GM12878 (cell line): Measurements from ENCODE around the gene POLD4. TPM values are rescaled to one million over a fixed set of nuclear protein-coding genes. Genes with fewer than 3 reads are reported as not detected.

ENCODE experiments used
- ATAC-seq: fragments of 200-7000 bp; cut with Tn5 transposase; 3 replicates; pipeline ENCODE4 v1.9.1; 2020; ENCODE audit warnings: mild to moderate bottlenecking, moderate library complexity
- BruUV-seq: library from RNA; stranded (reverse); fragments of 400-500 nt; replicated peaks from 2 replicates; lab custom pipeline; 2021; lab: Mats Ljungman, UMichigan
- CTCF ChIA-PET: fragments of 300-600 bp; sonication (Branson Sonifier 250); formaldehyde crosslinking; extraction: SDS; loops from one replicate; lab custom pipeline; 2021; ENCODE audit warnings: inconsistent platforms; lab: Yijun Ruan, JAX
- POLR2A ChIA-PET: fragments of 350-600 bp; formaldehyde crosslinking; extraction: SDS; loops from one replicate; lab custom pipeline; 2021; ENCODE audit warnings: inconsistent platforms; lab: Charles Lee
- RAD21 ChIA-PET: fragments of 300-600 bp; sonication (Branson Sonifier 250); formaldehyde crosslinking; loops from one replicate; lab custom pipeline; 2023; ENCODE audit warnings: antibody characterized with exemption; ENCODE audit not compliant: unreplicated experiment; lab: Charles Lee
- SMC1A ChIA-PET: fragments of 300-600 bp; sonication (Branson Sonifier 250); formaldehyde crosslinking; loops from one replicate; lab custom pipeline; 2023; ENCODE audit not compliant: unreplicated experiment, uncharacterized antibody; lab: Charles Lee
- DNase-seq: peaks from one replicate; pipeline ENCODE4 v3.0.0-alpha.2; 2011; ENCODE audit warnings: low read depth, low spot score
- FAIRE-seq: peaks from 3 replicates; lab custom pipeline; 2011; peaks lifted over from hg19 to GRCh38; lab: Jason Lieb, UNC
- H2AFZ ChIP-seq: 2 replicates; pipeline ENCODE4 v1.6.0; 2011; ENCODE audit warnings: low read depth, low read length, control low read depth; ENCODE audit not compliant: control insufficient read depth
- H3K27ac ChIP-seq: 2 replicates; pipeline ENCODE4 v1.5.1; 2011; ENCODE audit warnings: control low read depth; ENCODE audit not compliant: control insufficient read depth, insufficient read depth
- H3K27me3 ChIP-seq, 2 experiments: replicated peaks in 1 of 2; 2 replicates each; pipeline versions ENCODE4 v1.6.0 to v1.6.1; 2011; ENCODE audit warnings: low read length in 1 of 2; ENCODE audit not compliant: control insufficient read depth in 2 of 2, insufficient read depth in 2 of 2
- H3K36me3 ChIP-seq, 2 experiments: 2 replicates each; pipeline ENCODE4 v1.5.1; 2011; ENCODE audit warnings: low read length in 1 of 2; ENCODE audit not compliant: control insufficient read depth in 2 of 2, insufficient read depth in 2 of 2
- H3K4me1 ChIP-seq: 2 replicates; pipeline ENCODE4 v1.6.1; 2011; ENCODE audit warnings: mild to moderate bottlenecking, low read length, moderate library complexity, mixed read lengths; ENCODE audit not compliant: control insufficient read depth, insufficient read depth
- H3K4me2 ChIP-seq: 2 replicates; pipeline ENCODE4 v1.6.0; 2011; ENCODE audit warnings: control low read depth; ENCODE audit not compliant: control insufficient read depth, insufficient read depth
- H3K4me3 ChIP-seq: fragments of 200-600 bp; sonication (generic); 2 replicates; pipeline ENCODE4 v1.5.1; 2016
- H3K79me2 ChIP-seq: 2 replicates; pipeline ENCODE4 v1.6.0; 2011; ENCODE audit warnings: low read length; ENCODE audit not compliant: control insufficient read depth, insufficient read depth
- H3K9ac ChIP-seq: 2 replicates; pipeline ENCODE4 v1.8.0; 2011; ENCODE audit warnings: low read length, control low read depth, mixed read lengths; ENCODE audit not compliant: control insufficient read depth, insufficient read depth
- H3K9me3 ChIP-seq: replicated peaks from 3 replicates; pipeline ENCODE4 v1.5.1; 2011; ENCODE audit warnings: mild to moderate bottlenecking, low read length; ENCODE audit not compliant: control insufficient read depth, insufficient read depth
- H4K20me1 ChIP-seq: 2 replicates; pipeline ENCODE4 v1.6.0; 2011; ENCODE audit not compliant: control insufficient read depth, insufficient read depth
- CBFB ChIP-seq: IDR thresholded peaks from 2 replicates; pipeline ENCODE4 v1.6.1; 2016; ENCODE audit warnings: antibody characterized with exemption, low read depth
- CEBPB ChIP-seq, 2 experiments: fragments of 150-350 bp in 1 of 2; IDR thresholded peaks; 2 replicates each; pipeline ENCODE4 v1.6.1; 2012 to 2014; ENCODE audit warnings: low read depth in 2 of 2, low read length in 2 of 2, borderline replicate concordance in 1 of 2, inconsistent platforms in 1 of 2
- E4F1 ChIP-seq: fragments of 450-650 bp; IDR thresholded peaks from 2 replicates; pipeline ENCODE4 v1.6.1; 2018; ENCODE audit warnings: borderline replicate concordance, mild to moderate bottlenecking; ENCODE audit not compliant: partially characterized antibody
- EED ChIP-seq: sonication (generic); IDR thresholded peaks from 2 replicates; pipeline ENCODE4 v1.6.1; 2016; ENCODE audit warnings: antibody characterized with exemption, low read depth
- EGR1 ChIP-seq, 2 experiments: IDR thresholded peaks; 1 replicate in 1 of 2; 2 replicates in 1 of 2; pipeline ENCODE4 v1.6.1; 2011 to 2012; ENCODE audit warnings: low read depth in 2 of 2, low read length in 2 of 2, borderline replicate concordance in 1 of 2, mild to moderate bottlenecking in 1 of 2, moderate library complexity in 1 of 2
- HDAC6 ChIP-seq: fragments of 200-600 bp; sonication (generic); IDR thresholded peaks from one replicate; pipeline ENCODE4 v1.8.0; 2017; ENCODE audit warnings: antibody characterized with exemption; ENCODE audit not compliant: unreplicated experiment
- IRF4 ChIP-seq: IDR thresholded peaks from 2 replicates; pipeline ENCODE4 v1.6.1; 2011; ENCODE audit warnings: low read depth, low read length
- KAT2A ChIP-seq: conservative IDR thresholded peaks from 2 replicates; pipeline ENCODE4 v1.6.1; 2011; ENCODE audit warnings: low read depth, low read length; ENCODE audit not compliant: control insufficient read depth
- PBX3 ChIP-seq: IDR thresholded peaks from 2 replicates; pipeline ENCODE4 v1.6.1; 2011; ENCODE audit warnings: mild to moderate bottlenecking, low read depth, low read length, moderate library complexity; ENCODE audit not compliant: insufficient replicate concordance
- POLR2AphosphoS2 ChIP-seq: IDR thresholded peaks from 2 replicates; pipeline ENCODE4 v1.6.1; 2011; ENCODE audit warnings: low read depth, mild to moderate bottlenecking, low read length, improper control_type of control experiment, moderate library complexity
- SIN3A ChIP-seq: IDR thresholded peaks from 2 replicates; pipeline ENCODE4 v1.6.1; 2012; ENCODE audit warnings: low read depth, low read length, improper control_type of control experiment
- SREBF2 ChIP-seq: IDR thresholded peaks from 2 replicates; pipeline ENCODE4 v1.6.1; 2012; ENCODE audit warnings: mild to moderate bottlenecking, low read length
- TAF1 ChIP-seq: IDR thresholded peaks from 2 replicates; pipeline ENCODE4 v1.6.1; 2011; ENCODE audit warnings: mild to moderate bottlenecking, low read depth, low read length, borderline replicate concordance
- TCF12 ChIP-seq: IDR thresholded peaks from 2 replicates; pipeline ENCODE4 v1.6.1; 2011; ENCODE audit warnings: low read depth, mild to moderate bottlenecking, low read length
- TCF7 ChIP-seq: IDR thresholded peaks from 2 replicates; pipeline ENCODE4 v1.6.1; 2014; ENCODE audit warnings: antibody characterized with exemption, borderline replicate concordance
- WRNIP1 ChIP-seq: IDR thresholded peaks from 2 replicates; pipeline ENCODE4 v1.6.1; 2011; ENCODE audit warnings: low read depth, low read length, improper control_type of control experiment, borderline replicate concordance
- YY1 ChIP-seq: IDR thresholded peaks from 2 replicates; pipeline ENCODE4 v1.6.1; 2011; ENCODE audit warnings: low read depth, mild to moderate bottlenecking, low read length
- ZBED1 ChIP-seq: IDR thresholded peaks from 2 replicates; pipeline ENCODE4 v1.6.1; 2016; ENCODE audit warnings: borderline replicate concordance
- ZNF274 ChIP-seq: IDR thresholded peaks from one replicate; pipeline ENCODE4 v1.8.0; 2011; ENCODE audit not compliant: insufficient read length, insufficient read depth
- WGBS: methylation state at CpG from one replicate; pipeline ENCODE4 v1.1.6; 2016; ENCODE audit warnings: low lambda C conversion rate; ENCODE audit not compliant: insufficient replicate concordance, insufficient coverage; ENCODE audit errors: missing lambda C conversion rate; 5-methylcytosine and 5-hydroxymethylcytosine counted together
- in situ Hi-C: fragments of 300-500 bp; cut with MboI; formaldehyde crosslinking; loops from 9 replicates; pipeline ENCODE4 v1.14.3; 2018; ENCODE audit warnings: mixed read lengths
- intact Hi-C: fragments of 100-400 bp; cut with micrococcal nuclease; formaldehyde crosslinking; loops from one replicate; pipeline ENCODE4 v1.14.2; 2022; ENCODE audit not compliant: unreplicated experiment
- polyA plus RNA-seq, 11 experiments: library from polyadenylated mRNA; depleted of rRNA in 4 of 11; unstranded in 6 of 11; stranded (reverse) in 5 of 11; fragments of >200 nt; fragmentation: Nextera tagmentation in 4 of 11; fragmentation: Illumina TruSeq in 1 of 11; extraction: Ambion mirVana in 4 of 11; extraction: Trizol in 1 of 11; gene quantifications; 1 replicate in 1 of 11; 2 replicates in 10 of 11; pipeline versions ENCODE4 v1.2.1 to v1.2.3, GENCODE V29; 2011 to 2016; ENCODE audit warnings: inconsistent platforms in 2 of 11, missing spikeins in 2 of 11, low read depth in 1 of 11
- total RNA-seq, 4 experiments: library from RNA; depleted of rRNA in 3 of 4; stranded (reverse); fragments of >200 nt in 3 of 4; fragmentation: Illumina TruSeq in 1 of 4; extraction: Trizol in 1 of 4; gene quantifications; 2 replicates each; pipeline versions ENCODE4 v1.2.1 to v1.2.3, GENCODE V29; 2013 to 2021

POLD4 gene
- total and polyA plus RNA-seq, 10 of the 15 experiments (the other 5 are each of a cell fraction or from before 2014, with no cell fraction given) = 8.1 to 176 (median 88.1) TPM

GRCh38 chr11:67337257-67337656 lies 16.1 kb downstream of the POLD4 start:
- intact Hi-C loops = no loop called here
- no peaks in the 10 kb centered on the region for H3K4me1 ChIP-seq
- BruUV-seq = no TSS peak
- no peak overlapping the region for H3K9ac ChIP-seq
- RAD21 ChIA-PET = interaction anchor here (1.0 kb wide), 2 partner anchors 16 to 20 kb away, joined by 3 read pairs; no protein-coding TSS in a partner anchor
- ATAC-seq = no peak
- in situ Hi-C loops = no loop called here
- H3K27ac ChIP-seq = no peak overlapping the region
- TF ChIP-seq TAF1 (no peak), ZNF274 (no peak), EGR1 (IDR thresholded peaks at IDR 0.05; ENCODE audit: borderline replicate concordance in 1 of 2, low read depth in 2 of 2, low read length in 2 of 2) (no peak), SIN3A (no peak), PBX3 (no peak), POLR2AphosphoS2 (no peak), ZBED1 (no peak), WRNIP1 (no peak), EED (no peak), IRF4 (no peak), KAT2A (no peak), HDAC6 (no peak), E4F1 (no peak), TCF12 (no peak), CEBPB (IDR thresholded peaks at IDR 0.05; ENCODE audit: borderline replicate concordance in 1 of 2, low read depth in 2 of 2, low read length in 2 of 2) (no peak), YY1 (no peak), SREBF2 (no peak), TCF7 (no peak), CBFB (no peak)
- DNase-seq = no peak
- H4K20me1 ChIP-seq = no peaks in the 10 kb centered on the region
- no peaks in the 10 kb centered on the region for H3K36me3 ChIP-seq
- H2AFZ ChIP-seq = no peak overlapping the region
- no peaks in the 10 kb centered on the region for H3K9me3 ChIP-seq
- POLR2A ChIA-PET = no interaction called here
- H3K79me2 ChIP-seq = no peaks in the 10 kb centered on the region
- no peak overlapping the region for H3K4me3 ChIP-seq
- FAIRE-seq = no peak
- H3K4me2 ChIP-seq = no peak overlapping the region
- CTCF ChIA-PET = interaction anchor here (6.5 to 11.8 kb wide), 2 partner anchors 9 to 45 kb away, joined by 42 to 390 read pairs; no protein-coding TSS in a partner anchor
- SMC1A ChIA-PET = no interaction called here
- 76% methylated on average over 3 of the region's 3 CpGs for WGBS
- H3K27me3 ChIP-seq = no peaks in the 10 kb centered on the region
